CD14-positive monocyte (primary cell): Measurements from ENCODE around the gene GPC6. TPM values are rescaled to one million over a fixed set of nuclear protein-coding genes. Genes with fewer than 3 reads are reported as not detected.

Source experiments
- DNase-seq, 3 donors: peaks; one replicate each; pipeline ENCODE4 v3.0.0-alpha.2; 2011 to 2022
- H2AFZ ChIP-seq: 2 replicates; pipeline ENCODE4 v1.6.0; 2012; ENCODE audit warnings: mild to moderate bottlenecking, low read depth, low read length, inconsistent platforms; ENCODE audit not compliant: insufficient read depth, poor library complexity, severe bottlenecking
- H3K27ac ChIP-seq, 2 donors: 1 replicate in 1 of 2; 2 replicates in 1 of 2; pipeline ENCODE4 v1.5.1; 2012 to 2013; ENCODE audit warnings: low read length in 2 of 2, control low read depth in 1 of 2, inconsistent platforms in 1 of 2, low read depth in 1 of 2, mild to moderate bottlenecking in 1 of 2
- H3K27me3 ChIP-seq, 2 donors: one replicate each; pipeline versions ENCODE4 v1.6.0 to v1.6.1; 2011 to 2013; ENCODE audit warnings: low read length in 2 of 2; ENCODE audit not compliant: control insufficient read depth in 2 of 2, insufficient read depth in 2 of 2
- H3K36me3 ChIP-seq, 2 donors: replicated peaks in 1 of 2; 1 replicate in 1 of 2; 2 replicates in 1 of 2; pipeline versions ENCODE4 v1.5.1 to v1.6.1; 2012 to 2013; ENCODE audit warnings: low read length in 2 of 2, control low read depth in 1 of 2, inconsistent platforms in 1 of 2, mild to moderate bottlenecking in 1 of 2; ENCODE audit not compliant: insufficient read depth in 2 of 2, control insufficient read depth in 1 of 2
- H3K4me1 ChIP-seq, 2 donors: 1 replicate in 1 of 2; 2 replicates in 1 of 2; pipeline versions ENCODE4 v1.5.1 to v1.6.1; 2012 to 2013; ENCODE audit warnings: low read length in 2 of 2, control low read depth in 1 of 2, inconsistent platforms in 1 of 2, mild to moderate bottlenecking in 1 of 2, moderate library complexity in 1 of 2; ENCODE audit not compliant: insufficient read depth in 2 of 2, control insufficient read depth in 1 of 2
- H3K4me2 ChIP-seq: replicated peaks from 2 replicates; pipeline ENCODE3; 2012; ENCODE audit warnings: low read length, moderate library complexity, mild to moderate bottlenecking; ENCODE audit not compliant: poor library complexity, severe bottlenecking; ENCODE audit errors: extremely low read depth
- H3K4me3 ChIP-seq, 3 experiments: fragments of 200-600 bp in 1 of 3; sonication (generic) in 1 of 3; replicated peaks in 1 of 3; 1 replicate in 2 of 3; 2 replicates in 1 of 3; pipeline ENCODE4 v1.5.1; 2011 to 2013; ENCODE audit warnings: low read length in 3 of 3, mild to moderate bottlenecking in 3 of 3, control low read depth in 2 of 3, low read depth in 2 of 3, inconsistent platforms in 1 of 3, moderate library complexity in 1 of 3
- H3K79me2 ChIP-seq: 2 replicates; pipeline ENCODE4 v1.6.0; 2012; ENCODE audit warnings: mild to moderate bottlenecking, control low read depth, inconsistent platforms, low read length, moderate library complexity; ENCODE audit not compliant: insufficient read depth
- H3K9ac ChIP-seq: 2 replicates; pipeline ENCODE4 v1.6.0; 2017; ENCODE audit warnings: low read length, mild to moderate bottlenecking; ENCODE audit not compliant: insufficient read depth, poor library complexity, severe bottlenecking
- H3K9me3 ChIP-seq, 2 donors: replicated peaks in 1 of 2; 1 replicate in 1 of 2; 2 replicates in 1 of 2; pipeline versions ENCODE4 v1.5.1 to v1.6.1; 2012 to 2013; ENCODE audit warnings: low read length in 2 of 2, control low read depth in 1 of 2; ENCODE audit not compliant: control insufficient read depth in 1 of 2, insufficient read depth in 1 of 2
- H4K20me1 ChIP-seq: 2 replicates; pipeline ENCODE4 v1.6.0; 2012; ENCODE audit warnings: mild to moderate bottlenecking, low read length, control low read depth, moderate library complexity; ENCODE audit not compliant: insufficient read depth
- H3K27ac Mint-ChIP-seq, 7 donors: one replicate each; pipeline ENCODE4 v1.8.0; 2020; ENCODE audit warnings: mild to moderate bottlenecking in 7 of 7, mixed read lengths in 7 of 7, moderate library complexity in 6 of 7, inconsistent platforms in 2 of 7
- H3K27me3 Mint-ChIP-seq, 3 donors: one replicate each; pipeline ENCODE4 v1.8.0; 2021 to 2022; ENCODE audit warnings: low read depth in 3 of 3, mild to moderate bottlenecking in 3 of 3, mixed read lengths in 3 of 3, moderate library complexity in 3 of 3, inconsistent platforms in 1 of 3
- H3K36me3 Mint-ChIP-seq, 2 donors: one replicate each; pipeline ENCODE4 v1.8.0; 2020; ENCODE audit warnings: mixed read lengths in 2 of 2, inconsistent platforms in 1 of 2, mild to moderate bottlenecking in 1 of 2
- H3K4me1 Mint-ChIP-seq: one replicate; pipeline ENCODE4 v1.8.0; 2020; ENCODE audit warnings: mild to moderate bottlenecking, mixed read lengths
- H3K4me3 Mint-ChIP-seq, 2 donors: one replicate each; pipeline ENCODE4 v1.8.0; 2020; ENCODE audit warnings: mild to moderate bottlenecking in 2 of 2, mixed read lengths in 2 of 2, moderate library complexity in 1 of 2
- H3K9me3 Mint-ChIP-seq, 7 donors: one replicate each; pipeline ENCODE4 v1.8.0; 2020 to 2022; ENCODE audit warnings: mixed read lengths in 7 of 7, mild to moderate bottlenecking in 6 of 7, moderate library complexity in 6 of 7, inconsistent platforms in 2 of 7
- CTCF ChIP-seq: fragments of 200-600 bp; IDR thresholded peaks from one replicate; pipeline ENCODE4 v1.8.0; 2022; ENCODE audit warnings: antibody characterized with exemption, mild to moderate bottlenecking
- WGBS: methylation state at CpG from one replicate; pipeline ENCODE4 v1.1.5; 2013; ENCODE audit warnings: missing lambda C conversion rate; ENCODE audit not compliant: insufficient coverage; 5-methylcytosine and 5-hydroxymethylcytosine counted together
- intact Hi-C, 2 donors: fragments of 100-400 bp; cut with micrococcal nuclease; formaldehyde crosslinking; loops; one replicate each; pipeline versions ENCODE4 v1.15.0 to v1.15.1; 2023
- polyA plus RNA-seq, 3 donors: library from polyadenylated mRNA; depleted of rRNA in 1 of 3; unstranded in 2 of 3; stranded (reverse) in 1 of 3; fragments of 300-500 nt in 2 of 3; fragments of >200 nt in 1 of 3; fragmentation: Illumina TruSeq in 2 of 3; gene quantifications; 1 replicate in 2 of 3; 2 replicates in 1 of 3; pipeline ENCODE4 v1.2.3, GENCODE V29; 2012 to 2021

Gene GPC6
- polyA plus RNA-seq, 3 donors, result not detected

DNA sequence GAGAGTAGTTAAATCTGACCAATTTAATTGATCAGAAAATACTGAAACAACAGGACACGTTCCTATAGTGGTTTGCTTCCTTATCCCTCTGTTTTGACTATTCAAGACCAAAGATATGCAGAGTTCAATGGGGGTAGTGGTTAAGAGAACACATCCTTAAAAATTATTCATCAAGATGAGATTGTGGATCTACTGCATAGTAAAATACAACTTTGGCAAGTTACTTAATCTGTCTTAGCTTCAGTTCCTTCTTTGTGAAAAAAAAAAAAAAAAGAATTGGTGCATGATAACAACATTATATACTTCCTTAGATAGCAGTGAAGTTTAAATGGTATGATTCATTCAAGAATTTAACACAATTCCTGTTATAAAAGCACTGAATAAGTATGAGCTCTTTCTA, 700.8 kb downstream of the GPC6 start:
- no peak for TF ChIP-seq CTCF
- no peak for DNase-seq
- no peaks in the 10 kb centered on the region for H3K4me1 ChIP-seq
- no peak overlapping the region for H3K27ac ChIP-seq
- no peak overlapping the region for H3K9ac ChIP-seq
- no peak overlapping the region for H3K4me3 ChIP-seq
- no peaks in the 10 kb centered on the region for H3K36me3 ChIP-seq
- no CpG with 5 or more reads among the region's 1 CpG for WGBS
- no peaks in the 10 kb centered on the region for H3K4me1 Mint-ChIP-seq
- H3K79me2 ChIP-seq, result no peaks in the 10 kb centered on the region
- H3K27me3 ChIP-seq, result no peaks in the 10 kb centered on the region
- H3K36me3 Mint-ChIP-seq, result no peaks in the 10 kb centered on the region
- H3K4me2 ChIP-seq, result no peak overlapping the region
- no peaks in the 10 kb centered on the region for H4K20me1 ChIP-seq
- H3K27ac Mint-ChIP-seq, result no peak overlapping the region
- H2AFZ ChIP-seq, result no peak overlapping the region
- no peak overlapping the region for H3K4me3 Mint-ChIP-seq
- intact Hi-C loops, result no loop called here
- H3K9me3 Mint-ChIP-seq, result peaks cover 0 to 6% (median 4%) of the 10 kb centered on the region in 7 donors
- H3K27me3 Mint-ChIP-seq, result peaks cover 0 to 1% (median 0%) of the 10 kb centered on the region in 3 donors
- no peaks in the 10 kb centered on the region for H3K9me3 ChIP-seq

- peaks cover 0 to 6% (median 2%) of the 10 kb centered on the region in 7 donors for H3K9me3 Mint-ChIP-seq
- no peaks in the 10 kb centered on the region for H3K4me1 Mint-ChIP-seq
- H3K27ac ChIP-seq, result no peak overlapping the region
- no peak overlapping the region for H3K9ac ChIP-seq
- H3K4me3 ChIP-seq, result no peak overlapping the region
- WGBS, result no CpG with 5 or more reads among the region's 3 CpGs
- H3K36me3 Mint-ChIP-seq, result no peaks in the 10 kb centered on the region
- H3K27me3 ChIP-seq, result no peaks in the 10 kb centered on the region
- H2AFZ ChIP-seq, result no peak overlapping the region
- no peaks in the 10 kb centered on the region for H3K9me3 ChIP-seq
- intact Hi-C loops, result no loop called here
- no peaks in the 10 kb centered on the region for H3K4me1 ChIP-seq
- no peaks in the 10 kb centered on the region for H4K20me1 ChIP-seq
- H3K79me2 ChIP-seq, result no peaks in the 10 kb centered on the region
- DNase-seq, result no peak
- H3K4me2 ChIP-seq, result no peak overlapping the region
- no peak overlapping the region for H3K4me3 Mint-ChIP-seq
- H3K27me3 Mint-ChIP-seq, result peaks cover 0 to 1% (median 0%) of the 10 kb centered on the region in 3 donors
- no peak overlapping the region for H3K27ac Mint-ChIP-seq
- no peaks in the 10 kb centered on the region for H3K36me3 ChIP-seq
- no peak for TF ChIP-seq CTCF
These were observed 706.3 kb downstream of the GPC6 start for GRCh38 chr13:93932901-93933300.
